Left lung (tissue), 10 donors: ENCODE data around the gene PDE4DIP. TPM values are rescaled to one million over a fixed set of nuclear protein-coding genes. Genes with fewer than 3 reads are reported as not detected.
"Not testable (repeated sequence)": the region's sequence is repeated elsewhere in the genome, so short reads cannot be mapped to it uniquely, and the experiment has no call there.

ENCODE experiments used
- ATAC-seq: fragments of 200-7000 bp; cut with Tn5 transposase; one replicate; pipeline ENCODE4 v1.9.1; 2020; ENCODE audit warnings: moderate library complexity
- DNase-seq, 4 donors: peaks; one replicate each; pipeline ENCODE4 v3.0.0-alpha.2; 2013 to 2020
- H3K27ac ChIP-seq, 2 donors: fragments of 200-600 bp; sonication (generic) in 1 of 2; one replicate each; pipeline versions ENCODE4 v1.5.0 to v1.8.0; 2020 to 2021
- H3K27me3 ChIP-seq, 2 donors: fragments of 200-600 bp; sonication (generic) in 1 of 2; one replicate each; pipeline versions ENCODE4 v1.5.0 to v1.8.0; 2020 to 2021
- H3K36me3 ChIP-seq, 2 donors: fragments of 200-600 bp; sonication (generic) in 1 of 2; one replicate each; pipeline versions ENCODE4 v1.5.0 to v1.8.0; 2020 to 2021
- H3K4me1 ChIP-seq, 2 donors: fragments of 200-600 bp; one replicate each; pipeline ENCODE4 v1.8.0; 2021
- H3K4me3 ChIP-seq, 2 donors: fragments of 200-600 bp; sonication (generic) in 1 of 2; one replicate each; pipeline versions ENCODE4 v1.5.0 to v1.8.0; 2020 to 2021; ENCODE audit warnings: mild to moderate bottlenecking in 1 of 2
- H3K9me3 ChIP-seq, 2 donors: fragments of 200-600 bp; sonication (generic) in 1 of 2; one replicate each; pipeline versions ENCODE4 v1.5.0 to v1.8.0; 2020 to 2021
- intact Hi-C, 2 donors: fragments of 100-400 bp; cut with DNase I; formaldehyde crosslinking; loops; one replicate each; pipeline versions ENCODE4 v1.11.2 to v1.14.2; 2022
- polyA plus RNA-seq, 6 donors: library from polyadenylated mRNA; unstranded; fragments of 120-200 nt; gene quantifications; one replicate each; pipeline ENCODE4 v1.2.1, GENCODE V29; 2013; ENCODE audit not compliant: insufficient read length in 6 of 6
- total RNA-seq, 2 donors: library from RNA; stranded (reverse); fragmentation: NEBNext Ultra II Directional; extraction: Animal tissue kit (Norgen Biotek cat#: 25700); gene quantifications; one replicate each; pipeline ENCODE4 v1.2.1, GENCODE V29; 2021
- donor health status: DM: no; HTN: yes; CAD: no.
- donor health status: DM: no; HTN: no; CAD: no.

The PDE4DIP gene
- total and polyA plus RNA-seq, 8 donors = 46.3 to 139 (median 61.5) TPM

DNA sequence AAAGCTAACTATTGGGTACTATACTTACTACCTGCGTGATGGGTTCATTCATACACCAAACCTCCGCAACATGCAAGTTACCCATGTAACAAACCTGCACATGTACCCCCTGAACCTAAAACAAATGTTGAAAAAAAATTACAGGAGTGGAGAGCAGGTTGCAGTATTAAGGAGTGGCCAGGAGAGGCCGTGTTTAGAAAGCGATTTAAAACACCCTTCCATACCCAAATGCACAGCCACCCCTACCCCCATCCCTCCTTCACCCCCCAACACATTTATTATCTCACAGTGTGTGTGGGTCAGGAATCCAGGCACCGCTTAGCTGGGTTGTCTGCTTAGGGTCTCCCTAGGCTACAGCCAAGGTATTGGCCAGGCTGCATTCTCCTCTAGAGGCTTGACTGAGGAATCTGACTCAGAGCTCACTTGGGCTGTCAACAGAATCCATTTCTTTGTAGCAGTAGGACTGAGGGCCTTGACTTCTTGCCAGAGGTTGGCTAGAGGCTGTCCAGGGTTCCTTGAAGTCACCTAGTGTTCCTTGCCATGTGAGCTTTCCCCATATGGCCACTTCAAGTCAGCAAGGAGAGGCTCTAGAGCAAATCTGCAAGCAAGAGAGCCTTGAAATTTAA lies 67.2 kb downstream of the PDE4DIP start:
- H3K36me3 ChIP-seq, H3K4me1 ChIP-seq, H3K27ac ChIP-seq, H3K4me3 ChIP-seq, intact Hi-C loops, DNase-seq, H3K9me3 ChIP-seq, H3K27me3 ChIP-seq: not testable (repeated sequence)
- ATAC-seq = peak; percentile 94

DNA sequence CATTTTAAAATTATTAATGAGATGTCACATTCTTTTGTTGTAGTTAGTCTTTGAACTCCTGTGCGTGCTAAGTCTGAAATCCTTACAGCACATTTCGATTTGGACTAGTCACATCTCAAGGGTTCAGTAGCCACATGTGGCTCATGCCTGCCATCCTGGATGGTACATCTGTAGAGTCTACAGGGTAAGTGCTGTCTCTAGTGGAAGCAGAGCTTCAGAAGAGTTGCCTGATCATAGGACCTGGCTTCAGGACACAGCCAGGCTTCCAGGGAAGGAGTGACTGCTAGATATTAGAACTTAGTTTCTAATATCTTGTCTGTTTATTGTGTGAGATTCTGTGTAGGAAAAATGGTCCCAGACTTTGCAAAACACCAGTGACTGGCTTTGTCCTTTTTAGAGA lies 72.0 kb downstream of the PDE4DIP start:
- H3K4me1 ChIP-seq, H3K4me3 ChIP-seq, H3K36me3 ChIP-seq, H3K9me3 ChIP-seq, intact Hi-C loops, DNase-seq, H3K27ac ChIP-seq, ATAC-seq, H3K27me3 ChIP-seq: not testable (repeated sequence)

DNA sequence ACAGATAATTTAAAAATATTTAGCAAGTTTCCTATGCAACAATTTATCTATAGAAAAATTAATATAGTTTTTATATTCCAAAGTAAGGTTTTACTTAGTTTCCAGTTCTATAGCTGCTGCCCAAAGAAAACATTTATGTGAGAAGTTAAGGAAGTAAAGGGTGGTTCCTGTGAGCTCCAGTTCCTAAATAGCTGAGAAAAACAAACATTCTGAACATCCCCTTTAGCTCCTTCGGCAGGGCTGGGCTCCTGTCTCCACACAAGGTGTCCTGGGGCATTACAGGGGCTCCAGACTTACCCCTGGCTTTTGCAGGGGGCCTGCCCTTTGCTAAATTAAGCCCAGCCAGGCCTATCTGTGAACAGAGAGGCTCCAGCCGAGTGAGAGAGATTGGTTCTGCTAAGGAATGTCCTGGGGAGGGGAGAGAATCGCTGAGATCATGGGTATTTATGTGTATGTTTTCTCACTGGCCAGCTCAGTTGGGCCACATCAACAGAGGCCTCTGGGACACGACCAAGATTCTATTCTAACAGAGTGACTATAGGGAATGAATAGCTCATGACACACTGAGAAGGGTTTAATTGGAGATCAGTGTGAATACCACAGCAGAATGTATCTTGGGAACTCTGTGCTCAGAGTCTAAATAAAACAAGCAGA lies 72.6 kb downstream of the PDE4DIP start:
- peak; percentile 61 for ATAC-seq
- H3K9me3 ChIP-seq, H3K27ac ChIP-seq, H3K27me3 ChIP-seq, DNase-seq, H3K4me3 ChIP-seq, intact Hi-C loops, H3K4me1 ChIP-seq, H3K36me3 ChIP-seq: not testable (repeated sequence)

DNA sequence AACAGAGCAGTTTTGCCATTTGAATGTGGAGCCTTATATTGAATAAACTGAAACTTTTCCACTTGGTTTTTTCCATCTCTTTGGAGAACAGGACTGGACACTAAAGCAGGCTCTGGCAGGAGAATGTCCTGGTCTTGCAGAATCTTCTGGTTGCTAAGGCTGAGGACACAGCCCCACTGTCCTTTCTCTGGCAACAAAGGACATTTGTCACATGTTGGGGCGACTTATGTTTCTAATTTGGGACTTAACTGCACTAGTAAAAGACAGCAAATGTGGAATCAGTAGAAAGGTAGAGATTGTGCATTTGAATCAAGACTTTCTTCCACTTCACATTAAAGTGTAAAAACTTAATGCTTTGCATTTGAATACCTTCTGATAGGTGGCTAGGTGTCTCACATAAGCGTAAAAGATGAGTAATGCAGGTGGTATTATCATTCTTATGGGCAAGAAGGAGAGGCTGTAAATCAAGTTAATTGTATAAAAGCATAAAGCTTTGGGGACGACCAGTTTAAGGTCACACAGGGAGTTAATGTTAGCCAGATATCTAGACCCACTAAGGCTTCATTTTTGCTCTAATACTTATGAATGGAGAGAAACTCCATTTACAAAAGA lies 74.7 kb downstream of the PDE4DIP start:
- DNase-seq, H3K9me3 ChIP-seq, H3K4me1 ChIP-seq, intact Hi-C loops, ATAC-seq, H3K27me3 ChIP-seq, H3K36me3 ChIP-seq, H3K4me3 ChIP-seq, H3K27ac ChIP-seq: not testable (repeated sequence)

DNA sequence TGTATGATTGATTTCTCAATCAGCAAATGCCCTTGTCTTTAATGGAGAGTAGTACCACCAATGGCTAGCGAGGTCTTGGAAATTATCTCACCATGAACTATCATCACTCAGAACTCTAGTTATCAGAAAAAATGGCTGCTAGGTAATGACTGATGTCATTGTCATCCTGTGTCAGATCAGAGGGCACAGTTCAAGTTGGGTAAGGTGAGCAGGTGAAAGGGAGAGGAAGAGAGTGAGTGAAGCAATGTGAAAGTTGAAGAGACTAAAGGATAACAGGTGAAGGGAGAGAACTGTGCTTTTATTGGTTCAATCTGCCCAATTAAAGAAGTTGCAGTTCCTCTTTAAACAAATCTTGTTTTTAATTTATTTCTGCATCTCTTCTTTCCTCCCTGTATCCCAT lies 76.8 kb downstream of the PDE4DIP start:
- H3K27ac ChIP-seq, DNase-seq, H3K27me3 ChIP-seq, intact Hi-C loops, H3K4me1 ChIP-seq, ATAC-seq, H3K9me3 ChIP-seq, H3K4me3 ChIP-seq, H3K36me3 ChIP-seq: not testable (repeated sequence)

DNA sequence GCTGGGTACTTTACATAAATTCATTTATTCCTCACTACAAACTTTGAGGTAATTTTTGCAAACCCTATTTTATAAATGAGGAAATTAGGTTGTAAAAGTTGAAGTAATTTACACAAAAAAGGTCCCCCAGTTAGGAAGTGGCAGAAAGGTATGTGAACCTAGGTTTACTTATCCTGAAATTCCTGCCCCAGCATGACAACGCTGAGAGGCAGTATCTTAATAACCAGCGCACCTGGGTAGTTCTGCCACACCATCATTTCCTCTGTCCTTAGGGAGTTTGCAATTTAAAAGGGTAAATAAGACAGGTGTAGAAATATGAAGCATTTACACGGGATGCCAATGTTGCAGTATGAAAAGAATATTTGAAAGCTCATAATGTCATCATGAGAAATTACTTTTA lies 79.6 kb downstream of the PDE4DIP start:
- intact Hi-C loops, DNase-seq, H3K9me3 ChIP-seq, H3K27ac ChIP-seq, H3K27me3 ChIP-seq, H3K36me3 ChIP-seq, ATAC-seq, H3K4me3 ChIP-seq, H3K4me1 ChIP-seq: not testable (repeated sequence)

DNA sequence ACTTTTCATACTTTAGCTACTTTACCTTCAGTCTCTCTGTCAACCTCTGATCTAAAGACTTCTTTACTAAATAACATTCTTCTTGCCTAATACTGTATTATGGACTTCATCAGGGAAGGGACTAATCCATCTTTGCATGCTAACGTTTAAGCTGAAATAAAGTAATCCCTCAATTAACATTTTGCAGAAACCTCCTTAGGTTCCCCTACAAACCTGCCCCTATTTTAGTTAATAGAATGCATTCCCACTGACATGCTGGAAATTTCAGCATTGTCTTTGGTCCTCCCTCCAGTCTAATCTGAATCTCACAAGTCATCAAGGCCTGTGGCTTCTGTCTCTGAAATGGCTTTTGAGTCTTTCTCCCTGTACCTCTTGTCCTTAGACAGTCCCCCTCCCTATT lies 83.4 kb downstream of the PDE4DIP start:
- intact Hi-C loops, H3K4me1 ChIP-seq, DNase-seq, H3K9me3 ChIP-seq, H3K4me3 ChIP-seq, ATAC-seq, H3K27ac ChIP-seq, H3K27me3 ChIP-seq, H3K36me3 ChIP-seq: not testable (repeated sequence)

DNA sequence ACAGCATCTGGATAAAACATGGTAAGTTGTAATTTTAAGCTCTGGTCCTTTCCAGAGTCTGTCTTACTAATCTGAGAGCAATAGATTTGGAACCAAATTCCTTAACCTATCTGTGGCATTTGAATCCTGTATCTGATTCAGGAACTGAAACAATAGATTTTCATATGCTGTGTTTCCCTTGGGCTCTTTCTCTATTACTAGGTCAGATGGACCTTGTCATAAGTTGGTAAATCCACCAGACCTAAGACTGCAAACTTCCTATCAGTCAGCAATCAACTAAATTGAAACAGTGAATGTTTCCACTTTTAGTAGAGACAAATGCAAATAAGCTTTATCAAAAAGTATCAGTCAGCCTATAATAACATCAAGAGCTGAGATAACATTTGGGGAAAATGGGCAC lies 85.0 kb downstream of the PDE4DIP start:
- H3K4me3 ChIP-seq, H3K27me3 ChIP-seq, H3K9me3 ChIP-seq, DNase-seq, H3K36me3 ChIP-seq, ATAC-seq, intact Hi-C loops, H3K4me1 ChIP-seq, H3K27ac ChIP-seq: not testable (repeated sequence)

DNA sequence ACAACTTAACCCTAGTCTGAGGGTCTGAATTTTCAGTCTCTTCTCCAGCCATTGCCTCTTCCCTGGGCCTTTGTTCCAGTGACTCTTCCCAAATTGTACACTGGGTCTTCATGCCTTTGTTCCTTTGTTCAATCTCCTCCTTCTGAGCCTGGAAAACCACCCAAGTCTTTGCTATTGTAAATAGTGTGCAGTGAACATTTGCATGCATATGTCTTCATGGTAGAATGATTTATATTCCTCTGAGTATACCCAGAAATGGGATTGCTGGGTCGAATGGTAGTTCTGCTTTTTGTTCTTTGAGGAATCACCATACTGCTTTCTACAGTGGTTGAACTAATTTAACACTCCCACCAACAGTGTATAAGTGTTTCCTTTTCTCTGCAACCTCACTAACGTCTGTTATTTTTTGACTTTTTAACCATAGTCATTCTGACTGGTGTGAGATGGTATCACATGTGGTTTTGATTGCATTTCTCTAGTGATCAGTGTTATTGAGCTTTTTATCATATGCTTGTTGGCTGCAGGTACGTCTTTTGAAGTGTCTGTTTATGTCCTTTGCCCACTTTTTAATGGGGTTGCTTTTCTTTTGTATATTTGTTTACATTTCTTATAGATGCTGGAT lies 91.3 kb downstream of the PDE4DIP start:
- H3K4me3 ChIP-seq, DNase-seq, H3K9me3 ChIP-seq, H3K36me3 ChIP-seq, ATAC-seq, H3K4me1 ChIP-seq, H3K27me3 ChIP-seq, intact Hi-C loops, H3K27ac ChIP-seq: not testable (repeated sequence)

DNA sequence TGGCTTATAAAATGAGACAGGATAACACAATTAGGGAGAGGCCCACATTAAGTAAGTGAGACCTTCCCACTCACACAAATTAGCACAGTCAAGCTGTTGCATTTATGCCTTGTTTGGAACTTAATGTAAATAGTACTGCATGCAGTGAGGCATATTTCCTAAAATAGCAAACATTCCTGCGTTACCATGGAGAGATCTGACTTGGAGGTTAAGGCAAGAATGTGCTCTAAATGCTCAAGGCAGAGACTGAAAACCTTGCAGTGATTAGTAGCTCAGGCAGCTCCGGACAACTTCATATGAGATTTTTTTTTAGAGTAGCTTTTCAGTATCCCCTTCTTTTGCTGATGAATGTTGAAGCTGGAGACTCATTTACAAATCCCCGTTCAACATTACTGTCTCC lies 98.7 kb downstream of the PDE4DIP start:
- H3K27ac ChIP-seq, H3K4me3 ChIP-seq, H3K27me3 ChIP-seq, intact Hi-C loops, H3K36me3 ChIP-seq, DNase-seq, H3K4me1 ChIP-seq, H3K9me3 ChIP-seq: not testable (repeated sequence)
- peak; percentile 82 for ATAC-seq

DNA sequence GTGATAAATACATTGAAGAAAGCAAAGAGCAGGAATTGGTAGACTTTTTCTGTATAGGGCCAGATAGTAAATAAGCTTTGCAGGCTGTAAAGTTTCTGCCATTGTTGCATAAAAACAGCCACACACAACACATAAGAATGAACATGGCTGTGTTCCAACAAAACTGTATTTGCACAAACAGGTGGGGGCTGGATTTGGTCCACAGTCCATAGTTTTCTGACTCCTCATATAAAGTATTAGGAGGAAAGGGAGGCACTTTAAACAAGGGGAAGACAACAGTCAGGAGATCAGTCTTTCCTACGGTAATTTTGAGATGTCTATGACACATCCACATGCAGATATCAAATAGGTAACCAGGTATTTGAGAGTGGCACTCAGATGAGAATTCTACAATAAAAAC lies 100.9 kb downstream of the PDE4DIP start:
- intact Hi-C loops, H3K27me3 ChIP-seq, H3K9me3 ChIP-seq, H3K36me3 ChIP-seq, H3K4me1 ChIP-seq, ATAC-seq, DNase-seq, H3K27ac ChIP-seq, H3K4me3 ChIP-seq: not testable (repeated sequence)

DNA sequence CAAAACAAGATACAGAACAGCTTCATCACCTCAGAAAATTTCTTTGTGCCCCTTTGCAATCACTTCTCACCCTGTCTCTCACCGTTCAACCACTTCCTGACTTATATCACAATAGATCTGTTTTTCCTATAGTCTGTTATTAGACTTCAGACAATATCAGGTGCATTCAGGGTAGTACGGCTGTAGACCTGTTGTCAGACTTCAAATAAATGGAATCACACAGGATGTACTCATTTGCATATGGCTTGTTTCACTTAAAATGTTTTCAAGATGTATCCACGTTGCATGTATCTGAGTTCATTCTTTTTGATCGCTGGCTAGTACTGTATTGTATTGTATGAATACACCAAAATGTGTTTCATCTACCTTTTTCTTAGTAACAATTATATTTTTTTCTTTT lies 104.5 kb downstream of the PDE4DIP start:
- H3K36me3 ChIP-seq, ATAC-seq, intact Hi-C loops, H3K9me3 ChIP-seq, H3K27me3 ChIP-seq, H3K4me1 ChIP-seq, H3K27ac ChIP-seq, DNase-seq, H3K4me3 ChIP-seq: not testable (repeated sequence)
